OCI-LY7 (cell line): ENCODE data around the gene HSPA12A. TPM values are rescaled to one million over a fixed set of nuclear protein-coding genes. Genes with fewer than 3 reads are reported as not detected.

ENCODE experiments used
- BruUV-seq: library from RNA; stranded (reverse); fragments of 400-500 nt; replicated peaks from 2 replicates; lab custom pipeline; 2021; lab: Mats Ljungman, UMichigan
- CTCF ChIA-PET: fragments of 300-600 bp; sonication (Branson Sonifier 250); formaldehyde crosslinking; loops from one replicate; lab custom pipeline; 2022; ENCODE audit warnings: antibody characterized with exemption; ENCODE audit not compliant: unreplicated experiment; lab: Charles Lee
- POLR2A ChIA-PET: fragments of 300-600 bp; sonication (Branson Sonifier 250); formaldehyde crosslinking; loops from one replicate; lab custom pipeline; 2022; ENCODE audit warnings: antibody characterized with exemption; lab: Charles Lee
- DNase-seq: peaks from one replicate; pipeline ENCODE4 v3.0.0-alpha.2; 2015; ENCODE audit warnings: low spot score
- H2AFZ ChIP-seq: fragments of 200-600 bp; sonication (generic), shearing (Covaris generic); 2 replicates; pipeline ENCODE4 v1.6.1; 2014; ENCODE audit warnings: mild to moderate bottlenecking, antibody characterized with exemption, low read length, moderate library complexity
- H3K27ac ChIP-seq: fragments of 200-600 bp; sonication (generic); 2 replicates; pipeline ENCODE4 v1.5.1; 2014; ENCODE audit warnings: mixed run types, low read depth, mild to moderate bottlenecking, moderate library complexity, low read length, inconsistent platforms; ENCODE audit not compliant: poor library complexity, severe bottlenecking
- H3K36me3 ChIP-seq: fragments of 200-600 bp; sonication (generic); 2 replicates; pipeline ENCODE4 v1.6.1; 2014; ENCODE audit warnings: mild to moderate bottlenecking, antibody characterized with exemption, low read length, moderate library complexity, mixed read lengths; ENCODE audit not compliant: insufficient read depth
- H3K4me1 ChIP-seq: fragments of 200-600 bp; sonication (generic); 2 replicates; pipeline ENCODE4 v1.5.1; 2014; ENCODE audit warnings: mild to moderate bottlenecking, low read length; ENCODE audit not compliant: insufficient read depth, poor library complexity, severe bottlenecking
- H3K4me2 ChIP-seq: fragments of 200-600 bp; sonication (generic); 2 replicates; pipeline ENCODE4 v1.6.1; 2014; ENCODE audit warnings: mild to moderate bottlenecking, low read length
- H3K4me3 ChIP-seq: fragments of 200-600 bp; sonication (generic); 2 replicates; pipeline ENCODE4 v1.5.1; 2014; ENCODE audit warnings: mild to moderate bottlenecking, low read depth, low read length; ENCODE audit not compliant: poor library complexity, severe bottlenecking
- H3K79me2 ChIP-seq: fragments of 200-600 bp; sonication (generic); 2 replicates; pipeline ENCODE4 v1.6.1; 2016; ENCODE audit warnings: low read depth, mild to moderate bottlenecking, low read length, moderate library complexity, mixed read lengths; ENCODE audit not compliant: insufficient read depth
- H3K9me2 ChIP-seq: fragments of 200-600 bp; sonication (generic); 2 replicates; pipeline ENCODE4 v1.6.1; 2016; ENCODE audit warnings: mild to moderate bottlenecking, low read length, mixed read lengths; ENCODE audit not compliant: insufficient read depth
- H3K9me3 ChIP-seq: fragments of 200-600 bp; sonication (generic); 2 replicates; pipeline ENCODE4 v1.6.1; 2014; ENCODE audit warnings: mild to moderate bottlenecking, mixed run types, low read length, mixed read lengths
- H4K20me1 ChIP-seq: fragments of 200-600 bp; sonication (generic); 2 replicates; pipeline ENCODE4 v1.6.1; 2014; ENCODE audit warnings: mild to moderate bottlenecking, antibody characterized with exemption, low read length, moderate library complexity, mixed read lengths; ENCODE audit not compliant: insufficient read depth
- EZH2phosphoT487 ChIP-seq: fragments of 200-600 bp; sonication (generic); IDR thresholded peaks from 2 replicates; pipeline ENCODE4 v1.6.1; 2018; ENCODE audit warnings: low read depth, borderline replicate concordance, mild to moderate bottlenecking, mixed run types, antibody characterized with exemption, low read length, moderate library complexity, mixed read lengths
- intact Hi-C: fragments of 100-400 bp; cut with micrococcal nuclease; formaldehyde crosslinking; loops from one replicate; pipeline ENCODE4 v1.10.0; 2022; ENCODE audit not compliant: unreplicated experiment
- total RNA-seq, 2 experiments: library from RNA; depleted of rRNA in 1 of 2; stranded (reverse); fragments of >200 nt in 1 of 2; shearing (Covaris generic) in 1 of 2; gene quantifications; 2 replicates each; pipeline ENCODE4 v1.2.3, GENCODE V29; 2014 to 2022
- TF ChIP-seq, protein P1 (sequence below): fragments of 200-600 bp; sonication (generic); conservative IDR thresholded peaks from 2 replicates; pipeline ENCODE4 v1.5.1; 2014; ENCODE audit warnings: mild to moderate bottlenecking, antibody characterized with exemption, low read length, moderate library complexity, mixed read lengths

Gene HSPA12A
- total RNA-seq, 2 experiments from 2014 or later = 3.7 TPM; not detected in 1

DNA sequence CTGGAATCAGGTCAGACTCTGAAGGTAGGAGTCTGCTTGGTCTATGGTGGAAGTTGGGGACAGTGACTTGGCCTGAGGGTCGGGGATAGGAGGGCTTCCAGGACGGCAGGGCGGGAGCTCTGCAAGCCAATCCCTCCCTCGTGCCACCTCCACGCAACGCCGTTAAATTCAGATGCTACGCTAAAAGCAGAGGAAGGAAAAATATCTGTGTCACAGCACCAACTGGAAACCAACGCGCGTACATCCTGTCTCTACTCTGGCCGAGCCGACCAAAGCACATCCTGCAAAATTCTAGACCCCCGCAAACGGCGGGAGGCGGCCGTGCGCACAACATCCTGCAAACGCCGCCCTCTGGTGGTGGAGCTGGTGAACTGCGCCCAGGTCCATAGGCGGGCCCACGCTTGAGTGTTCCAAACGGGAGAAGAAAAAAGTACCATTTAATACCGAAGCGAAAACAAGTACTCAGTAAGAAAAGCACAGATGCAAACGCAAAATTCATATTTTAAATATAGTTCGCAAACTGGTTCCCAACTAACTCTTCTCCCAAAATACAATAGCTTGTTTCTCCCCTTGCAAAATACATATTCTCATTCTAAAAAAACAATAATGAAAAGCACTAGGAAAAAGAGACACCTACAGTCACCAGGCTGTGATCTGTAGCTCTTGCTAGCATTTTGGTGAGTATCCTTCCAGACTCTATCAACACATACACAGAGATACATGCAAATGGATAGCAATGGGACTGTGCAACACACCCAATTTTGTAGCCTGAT, 45.7 kb upstream of the HSPA12A start:
- H3K36me3 ChIP-seq = no peaks in the 10 kb centered on the region
- H2AFZ ChIP-seq = peak overlapping the region; percentile 83
- peak overlapping the region; percentile 49 for H3K4me2 ChIP-seq
- no peaks in the 10 kb centered on the region for H3K9me2 ChIP-seq
- no peak overlapping the region for H3K4me3 ChIP-seq
- no peaks in the 10 kb centered on the region for H3K9me3 ChIP-seq
- no TSS peak for BruUV-seq
- ChIA-PET CTCF (no interaction called here), POLR2A (interaction anchor here (0.5 kb wide), 1 partner anchor 106 kb away, joined by 3 read pairs; no protein-coding TSS in a partner anchor)
- peaks cover 4% of the 10 kb centered on the region for H3K4me1 ChIP-seq
- no peak for TF ChIP-seq EZH2phosphoT487
- TF ChIP-seq, protein P1, sequence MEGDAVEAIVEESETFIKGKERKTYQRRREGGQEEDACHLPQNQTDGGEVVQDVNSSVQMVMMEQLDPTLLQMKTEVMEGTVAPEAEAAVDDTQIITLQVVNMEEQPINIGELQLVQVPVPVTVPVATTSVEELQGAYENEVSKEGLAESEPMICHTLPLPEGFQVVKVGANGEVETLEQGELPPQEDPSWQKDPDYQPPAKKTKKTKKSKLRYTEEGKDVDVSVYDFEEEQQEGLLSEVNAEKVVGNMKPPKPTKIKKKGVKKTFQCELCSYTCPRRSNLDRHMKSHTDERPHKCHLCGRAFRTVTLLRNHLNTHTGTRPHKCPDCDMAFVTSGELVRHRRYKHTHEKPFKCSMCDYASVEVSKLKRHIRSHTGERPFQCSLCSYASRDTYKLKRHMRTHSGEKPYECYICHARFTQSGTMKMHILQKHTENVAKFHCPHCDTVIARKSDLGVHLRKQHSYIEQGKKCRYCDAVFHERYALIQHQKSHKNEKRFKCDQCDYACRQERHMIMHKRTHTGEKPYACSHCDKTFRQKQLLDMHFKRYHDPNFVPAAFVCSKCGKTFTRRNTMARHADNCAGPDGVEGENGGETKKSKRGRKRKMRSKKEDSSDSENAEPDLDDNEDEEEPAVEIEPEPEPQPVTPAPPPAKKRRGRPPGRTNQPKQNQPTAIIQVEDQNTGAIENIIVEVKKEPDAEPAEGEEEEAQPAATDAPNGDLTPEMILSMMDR = peak; percentile 95
- H4K20me1 ChIP-seq = no peaks in the 10 kb centered on the region
- no peaks in the 10 kb centered on the region for H3K79me2 ChIP-seq
- intact Hi-C loops = loop anchor here (1.0 kb wide), 1 partner anchor 106 kb away; no protein-coding TSS in a partner anchor
- DNase-seq = peak; percentile 79
- no peak overlapping the region for H3K27ac ChIP-seq

DNA sequence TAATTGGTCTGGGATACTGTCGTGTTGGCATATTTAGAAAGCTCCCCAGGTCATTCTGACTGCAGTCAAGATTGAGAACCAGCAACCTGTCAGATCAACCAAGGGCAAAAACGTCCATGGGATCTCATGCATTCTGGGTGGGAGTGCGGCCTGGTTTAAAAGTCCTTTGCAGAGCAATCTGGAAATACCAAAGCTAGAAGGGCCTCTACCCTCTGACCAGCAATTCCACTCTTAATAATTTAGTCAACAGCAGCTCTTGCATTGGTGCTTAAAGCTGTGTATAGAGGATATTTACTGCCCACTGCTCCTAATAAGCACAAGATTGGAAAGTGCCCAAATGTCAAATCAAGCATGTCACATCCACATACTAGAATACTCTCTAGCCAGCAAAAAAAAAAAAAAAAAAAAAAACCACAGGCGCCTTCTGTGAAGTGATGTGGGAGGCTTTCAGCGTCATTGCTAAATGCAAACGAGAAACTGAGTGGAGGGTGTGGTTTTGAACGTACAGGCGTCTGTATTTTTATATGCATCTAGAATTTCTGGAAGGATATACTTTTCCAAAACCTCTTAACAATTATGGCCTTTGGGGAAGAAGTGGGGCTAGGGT, 44.8 kb upstream of the HSPA12A start:
- TF ChIP-seq, protein P1 = no peak
- no peak for TF ChIP-seq EZH2phosphoT487
- no peaks in the 10 kb centered on the region for H3K9me3 ChIP-seq
- POLR2A ChIA-PET = interaction anchor here (0.6 kb wide), 1 partner anchor 584 kb away, joined by 3 read pairs; no protein-coding TSS in a partner anchor
- H3K4me1 ChIP-seq = peaks cover 4% of the 10 kb centered on the region
- no peak overlapping the region for H3K27ac ChIP-seq
- no peak overlapping the region for H3K4me3 ChIP-seq
- intact Hi-C loops = no loop called here
- no peaks in the 10 kb centered on the region for H4K20me1 ChIP-seq
- BruUV-seq = no TSS peak
- no peaks in the 10 kb centered on the region for H3K79me2 ChIP-seq
- 0 out of 2 replicates have a peak overlapping the region, but pooled peaks have one; percentile 49 for H3K4me2 ChIP-seq
- CTCF ChIA-PET = interaction anchor here (0.6 kb wide), 1 partner anchor 606 kb away, joined by 3 read pairs; no protein-coding TSS in a partner anchor
- no peaks in the 10 kb centered on the region for H3K9me2 ChIP-seq
- no peaks in the 10 kb centered on the region for H3K36me3 ChIP-seq
- no peak for DNase-seq
- no peak overlapping the region for H2AFZ ChIP-seq

DNA sequence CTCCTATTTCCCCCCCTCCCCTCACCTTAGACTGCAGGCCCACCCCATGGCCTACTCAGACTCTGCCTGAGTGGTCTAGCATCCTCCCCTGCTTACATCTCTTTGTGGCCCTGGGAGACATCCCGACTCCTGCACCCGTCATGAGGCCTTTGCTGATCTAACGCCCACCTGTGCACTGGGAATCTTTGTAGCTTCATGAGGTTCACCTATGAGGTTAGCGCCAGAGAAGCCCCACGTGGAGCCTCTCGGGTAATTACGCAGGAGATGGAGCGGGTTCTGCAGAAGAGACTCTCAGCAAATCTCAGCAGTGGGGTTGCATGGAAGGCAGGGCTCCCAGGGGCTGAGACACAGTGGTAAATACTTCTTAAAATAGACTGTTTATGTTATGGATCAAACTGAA, 43.5 kb upstream of the HSPA12A start:
- Histone ChIP-seq H3K27ac (no peak overlapping the region), H4K20me1 (no peaks in the 10 kb centered on the region), H3K9me2 (no peaks in the 10 kb centered on the region), H2AFZ (no peak overlapping the region), H3K79me2 (no peaks in the 10 kb centered on the region), H3K4me3 (no peak overlapping the region), H3K4me1 (peaks cover 4% of the 10 kb centered on the region), H3K9me3 (no peaks in the 10 kb centered on the region), H3K4me2 (no peak overlapping the region), H3K36me3 (no peaks in the 10 kb centered on the region)
- no peak for DNase-seq
- POLR2A ChIA-PET = no interaction called here
- no TSS peak for BruUV-seq
- intact Hi-C loops = no loop called here
- no peak for TF ChIP-seq EZH2phosphoT487
- TF ChIP-seq, protein P1 = no peak
- CTCF ChIA-PET = no interaction called here
